Measurements from ENCODE around the gene ETV1.
A peak's percentile ranks its signal among the peaks of the same experiment; 100 is the strongest.

ETV1 gene

DNA sequence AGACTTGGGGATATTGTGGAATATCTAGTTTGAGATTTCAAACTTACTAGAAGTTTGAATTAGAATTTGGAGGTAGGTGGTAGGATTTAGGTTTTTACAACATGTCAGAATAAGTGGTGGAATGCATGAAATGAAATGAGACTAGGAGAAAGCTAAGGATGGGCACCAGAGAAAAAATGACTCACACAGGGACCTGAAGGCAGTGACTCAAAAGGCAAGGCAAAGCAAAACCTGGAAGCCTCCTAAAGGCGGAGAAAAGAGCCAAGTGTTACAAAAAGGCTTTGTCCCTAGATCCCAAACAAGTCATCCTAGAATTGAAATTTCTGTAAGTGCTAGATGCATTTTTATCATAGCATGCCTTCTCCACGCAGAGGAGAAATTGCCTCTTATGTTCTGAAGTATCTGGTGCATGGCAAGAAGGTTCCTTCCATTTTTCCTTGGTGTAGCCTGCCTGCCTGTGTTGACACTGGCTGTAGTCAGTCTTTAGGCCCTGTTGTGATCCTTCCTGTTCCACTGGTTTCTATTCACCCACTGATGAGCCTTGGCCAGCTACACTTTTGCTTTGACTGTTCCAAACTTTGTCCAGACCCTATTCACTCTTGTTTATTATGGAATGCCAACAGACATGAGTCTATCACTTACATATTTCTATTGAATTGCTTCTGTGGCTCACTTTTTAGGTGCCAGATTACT, 109.3 kb downstream of the ETV1 start:
- no peaks in the 10 kb centered on the region for H3K36me3 ChIP-seq (ENCODE audit: insufficient read depth, low read length)
- no peak overlapping the region for H2AFZ ChIP-seq (ENCODE audit: low read depth, low read length)
- no peaks in the 10 kb centered on the region for H3K9me3 ChIP-seq (ENCODE audit: low read length)
- no peaks in the 10 kb centered on the region for H3K4me1 ChIP-seq (ENCODE audit: insufficient read depth, low read length)
- H3K4me3 ChIP-seq (ENCODE audit: low read length): no peak overlapping the region
- H3K27me3 ChIP-seq (ENCODE audit: insufficient read depth, low read length): no peaks in the 10 kb centered on the region

DNA sequence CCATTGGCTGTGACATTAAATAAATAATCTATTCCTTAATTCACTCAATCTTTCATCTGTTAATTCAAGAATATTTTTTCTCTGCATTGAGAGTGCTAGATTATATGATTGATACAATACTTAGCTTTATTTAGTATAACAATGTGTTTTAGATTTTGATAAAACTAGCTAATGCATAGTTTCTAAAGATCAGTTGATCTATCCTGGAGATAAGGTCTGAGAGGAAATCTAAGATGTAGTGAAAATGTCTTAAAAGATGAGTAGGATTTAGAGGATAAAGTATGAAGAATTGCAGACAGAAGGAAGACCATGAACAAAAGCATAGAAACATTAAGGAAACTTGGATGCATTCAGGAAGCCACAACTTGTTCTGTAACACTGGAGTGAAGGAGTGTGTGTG, 110.3 kb downstream of the ETV1 start:
- Histone ChIP-seq H2AFZ (ENCODE audit: low read depth, low read length) (no peak overlapping the region), H3K4me1 (ENCODE audit: insufficient read depth, low read length) (no peaks in the 10 kb centered on the region), H3K4me3 (ENCODE audit: low read length) (no peak overlapping the region), H3K9me3 (ENCODE audit: low read length) (no peaks in the 10 kb centered on the region), H3K36me3 (ENCODE audit: insufficient read depth, low read length) (no peaks in the 10 kb centered on the region), H3K27me3 (ENCODE audit: insufficient read depth, low read length) (no peaks in the 10 kb centered on the region)

DNA sequence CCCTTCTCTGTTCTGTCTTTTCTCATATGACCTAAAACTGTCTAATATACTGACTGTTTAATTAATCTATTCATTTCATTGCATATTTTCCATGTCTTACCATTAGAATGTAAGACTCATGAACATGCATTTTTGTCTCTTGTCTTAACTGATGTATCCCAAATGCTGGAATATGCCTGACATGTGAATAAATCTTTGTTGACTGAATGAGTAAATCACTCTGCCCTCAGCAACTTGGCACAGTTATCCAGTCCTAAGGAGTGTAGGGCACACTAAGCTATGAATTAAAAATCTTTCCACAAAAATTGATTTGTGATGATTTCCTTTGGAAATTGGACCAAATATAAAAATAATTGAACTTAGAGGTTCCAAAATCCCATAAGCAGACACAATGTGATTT, 111.3 kb downstream of the ETV1 start:
- Histone ChIP-seq H3K4me1 (ENCODE audit: insufficient read depth, low read length) (no peaks in the 10 kb centered on the region), H3K36me3 (ENCODE audit: insufficient read depth, low read length) (no peaks in the 10 kb centered on the region), H3K27me3 (ENCODE audit: insufficient read depth, low read length) (no peaks in the 10 kb centered on the region), H3K4me3 (ENCODE audit: low read length) (no peak overlapping the region), H2AFZ (ENCODE audit: low read depth, low read length) (no peak overlapping the region), H3K9me3 (ENCODE audit: low read length) (no peaks in the 10 kb centered on the region)

DNA sequence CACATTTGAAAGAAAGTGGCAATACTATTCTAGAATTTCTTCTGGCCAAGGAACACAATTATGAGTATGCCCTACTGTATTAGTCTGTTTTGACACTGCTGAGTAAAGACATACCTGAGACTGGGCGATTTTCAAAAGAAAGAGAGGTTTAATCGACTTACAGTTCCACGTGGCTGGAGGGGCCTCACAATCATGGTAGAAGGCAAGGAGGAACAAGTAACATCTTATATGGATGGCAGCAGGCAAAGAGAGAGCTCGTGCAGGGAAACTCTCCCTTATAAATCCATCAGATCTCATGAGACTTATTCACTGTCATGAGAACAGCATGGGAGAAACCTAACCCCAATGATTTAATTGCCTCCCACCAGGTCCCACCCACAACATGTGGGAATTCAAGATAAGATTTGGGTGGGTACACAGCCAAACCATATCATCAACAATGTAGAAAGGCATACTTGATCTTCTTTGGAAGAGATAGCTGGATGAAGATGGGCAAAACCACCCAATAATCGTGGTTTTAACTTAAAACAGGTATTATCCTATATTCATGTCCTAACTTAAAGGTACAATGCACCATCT, 113.9 kb downstream of the ETV1 start:
- Histone ChIP-seq H3K4me1 (ENCODE audit: insufficient read depth, low read length) (no peaks in the 10 kb centered on the region), H2AFZ (ENCODE audit: low read depth, low read length) (no peak overlapping the region), H3K9me3 (ENCODE audit: low read length) (no peaks in the 10 kb centered on the region), H3K27me3 (ENCODE audit: insufficient read depth, low read length) (no peaks in the 10 kb centered on the region), H3K4me3 (ENCODE audit: low read length) (no peak overlapping the region), H3K36me3 (ENCODE audit: insufficient read depth, low read length) (no peaks in the 10 kb centered on the region)

DNA sequence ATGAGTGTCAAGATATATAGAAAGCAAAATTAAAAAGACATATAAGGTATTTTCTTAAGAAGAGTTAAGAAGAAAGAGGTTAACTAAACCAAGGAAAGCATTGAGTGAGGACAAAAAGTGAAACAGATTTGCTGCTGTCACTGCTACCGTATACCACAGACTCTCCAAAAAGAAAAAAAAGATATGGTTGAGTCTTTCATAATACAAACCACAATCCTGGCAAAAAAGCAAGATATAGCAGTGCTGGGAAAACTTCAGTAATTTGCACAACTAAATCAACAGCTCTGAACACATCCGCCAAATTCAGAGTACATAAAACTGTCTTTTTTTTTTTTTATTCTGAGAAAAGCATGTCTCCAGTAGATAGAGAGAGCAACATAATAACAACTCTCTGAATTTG, 114.7 kb downstream of the ETV1 start:
- Histone ChIP-seq H3K27me3 (ENCODE audit: insufficient read depth, low read length) (no peaks in the 10 kb centered on the region), H2AFZ (ENCODE audit: low read depth, low read length) (no peak overlapping the region), H3K9me3 (ENCODE audit: low read length) (no peaks in the 10 kb centered on the region), H3K4me3 (ENCODE audit: low read length) (no peak overlapping the region), H3K36me3 (ENCODE audit: insufficient read depth, low read length) (no peaks in the 10 kb centered on the region), H3K4me1 (ENCODE audit: insufficient read depth, low read length) (no peaks in the 10 kb centered on the region)

DNA sequence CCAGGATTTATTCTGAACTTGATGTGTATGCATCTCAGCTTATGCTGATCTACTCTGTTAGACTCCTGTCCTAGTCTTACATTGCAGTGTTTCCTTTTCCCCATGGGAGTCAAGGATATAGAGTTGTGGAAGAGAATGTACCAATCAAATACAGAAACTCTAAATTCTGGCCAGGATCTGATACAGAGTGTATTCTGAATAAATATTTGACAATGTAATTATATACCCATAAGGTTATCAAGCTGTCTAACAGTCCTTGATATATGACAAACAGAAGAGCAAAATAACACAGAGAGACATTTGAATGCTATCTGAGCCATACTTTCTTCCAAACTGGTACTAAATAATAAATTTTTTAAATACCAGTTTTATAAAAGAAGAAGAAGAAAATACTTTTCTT, 116.8 kb downstream of the ETV1 start:
- Histone ChIP-seq H3K4me3 (ENCODE audit: low read length) (no peak overlapping the region), H3K36me3 (ENCODE audit: insufficient read depth, low read length) (no peaks in the 10 kb centered on the region), H2AFZ (ENCODE audit: low read depth, low read length) (no peak overlapping the region), H3K4me1 (ENCODE audit: insufficient read depth, low read length) (no peaks in the 10 kb centered on the region), H3K27me3 (ENCODE audit: insufficient read depth, low read length) (no peaks in the 10 kb centered on the region), H3K9me3 (ENCODE audit: low read length) (no peaks in the 10 kb centered on the region)

DNA sequence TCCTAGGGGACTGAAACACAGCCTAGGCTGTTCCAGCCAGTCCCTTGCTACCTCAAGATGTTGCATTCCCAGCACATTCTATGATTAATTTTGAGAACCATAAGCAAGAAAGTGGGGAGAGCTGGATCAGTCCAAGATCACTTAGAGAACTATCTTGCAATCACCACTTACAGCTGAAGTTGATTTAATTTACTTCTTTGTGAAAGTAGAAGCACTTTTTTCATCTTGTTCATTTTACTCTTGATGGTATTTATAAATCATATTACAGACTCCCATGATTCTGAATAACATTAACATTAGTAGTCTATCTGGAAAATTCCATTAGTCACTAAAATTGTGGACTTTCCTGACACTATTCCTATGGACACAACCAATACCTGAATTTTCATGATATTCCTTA, 118.5 kb downstream of the ETV1 start:
- H3K27me3 ChIP-seq (ENCODE audit: insufficient read depth, low read length): no peaks in the 10 kb centered on the region
- no peak overlapping the region for H3K4me3 ChIP-seq (ENCODE audit: low read length)
- H2AFZ ChIP-seq (ENCODE audit: low read depth, low read length): no peak overlapping the region
- no peaks in the 10 kb centered on the region for H3K36me3 ChIP-seq (ENCODE audit: insufficient read depth, low read length)
- no peaks in the 10 kb centered on the region for H3K9me3 ChIP-seq (ENCODE audit: low read length)
- H3K4me1 ChIP-seq (ENCODE audit: insufficient read depth, low read length): no peaks in the 10 kb centered on the region

DNA sequence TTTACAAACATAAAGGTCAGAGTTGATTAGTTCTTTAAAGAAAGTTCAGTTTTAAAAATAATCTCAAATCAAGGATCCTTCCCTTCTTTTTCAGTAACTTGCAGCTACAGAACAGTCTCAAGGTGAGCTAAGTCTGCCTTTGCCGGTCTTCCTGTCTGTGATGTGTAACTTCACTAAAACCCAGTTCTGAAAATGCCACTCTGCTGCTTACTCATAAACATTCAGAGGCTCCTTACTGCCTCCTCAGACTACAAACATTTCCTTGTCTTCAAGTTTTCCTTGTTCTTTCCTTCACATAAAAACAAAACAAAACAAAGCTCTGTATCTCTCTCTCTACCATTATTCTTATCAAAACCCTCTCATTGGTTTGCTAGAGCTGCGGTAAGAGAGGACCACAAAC, 128.7 kb downstream of the ETV1 start:
- Histone ChIP-seq H3K4me3 (ENCODE audit: low read length) (no peak overlapping the region), H2AFZ (ENCODE audit: low read depth, low read length) (no peak overlapping the region), H3K36me3 (ENCODE audit: insufficient read depth, low read length) (no peaks in the 10 kb centered on the region), H3K27me3 (ENCODE audit: insufficient read depth, low read length) (no peaks in the 10 kb centered on the region), H3K9me3 (ENCODE audit: low read length) (no peaks in the 10 kb centered on the region), H3K4me1 (ENCODE audit: insufficient read depth, low read length) (no peaks in the 10 kb centered on the region)

DNA sequence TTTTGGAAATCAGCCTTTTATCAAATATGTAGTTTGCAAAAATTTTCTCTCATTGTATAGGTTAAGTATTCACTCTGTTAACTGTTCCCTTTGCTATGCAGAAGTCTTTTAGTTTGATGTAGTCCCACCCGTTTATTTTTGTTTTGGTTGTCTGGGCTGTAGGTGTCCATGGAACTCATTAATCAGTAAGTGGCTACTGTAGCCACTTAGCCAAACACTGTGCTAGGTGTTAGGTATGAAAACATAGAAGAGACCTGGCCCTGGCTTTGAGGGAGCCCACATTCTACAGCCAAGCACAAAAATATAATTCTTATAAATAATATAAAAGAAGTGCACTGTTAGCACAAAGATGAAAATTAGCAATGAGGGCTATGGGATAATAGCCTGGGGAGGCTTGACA, 133.5 kb downstream of the ETV1 start:
- no peak overlapping the region for H2AFZ ChIP-seq (ENCODE audit: low read depth, low read length)
- H3K36me3 ChIP-seq (ENCODE audit: insufficient read depth, low read length): no peaks in the 10 kb centered on the region
- H3K4me3 ChIP-seq (ENCODE audit: low read length): no peak overlapping the region
- no peaks in the 10 kb centered on the region for H3K9me3 ChIP-seq (ENCODE audit: low read length)
- peaks cover 7% of the 10 kb centered on the region for H3K4me1 ChIP-seq (ENCODE audit: insufficient read depth, low read length)
- H3K27me3 ChIP-seq (ENCODE audit: insufficient read depth, low read length): no peaks in the 10 kb centered on the region

DNA sequence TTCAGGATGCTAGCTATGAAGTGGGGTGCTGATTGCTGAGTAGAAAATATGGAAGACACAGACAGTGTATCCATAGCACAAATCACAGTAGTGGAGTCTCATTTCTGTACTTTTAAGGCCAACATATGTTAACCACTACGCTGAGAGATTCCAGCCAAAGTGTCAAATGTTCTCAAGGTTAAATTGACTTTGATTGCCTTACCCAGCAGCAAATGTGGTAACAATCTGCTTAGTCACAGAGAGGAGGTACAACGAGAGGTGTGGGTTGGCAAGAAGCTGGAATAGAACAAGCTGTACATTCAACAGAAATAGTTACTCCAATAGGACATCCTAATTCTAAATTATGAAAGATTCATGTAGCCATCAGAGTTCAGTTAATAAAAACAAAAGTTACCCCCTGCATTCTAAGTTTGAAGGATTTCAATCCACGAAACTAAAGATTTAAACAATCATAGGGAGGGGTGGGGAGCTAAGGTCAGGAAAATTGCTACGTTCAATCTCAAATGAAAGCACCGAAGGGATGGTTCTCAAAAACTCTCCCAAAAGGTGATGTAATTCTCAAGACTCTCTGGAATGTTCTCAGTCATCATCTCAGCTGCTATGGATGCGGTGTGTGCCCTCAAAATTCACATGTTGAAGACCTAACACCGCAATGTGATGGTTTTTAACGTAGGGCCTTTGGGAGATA, 137.0 kb downstream of the ETV1 start:
- Histone ChIP-seq H3K9me3 (ENCODE audit: low read length) (no peaks in the 10 kb centered on the region), H2AFZ (ENCODE audit: low read depth, low read length) (peak overlapping the region; percentile 58), H3K27me3 (ENCODE audit: insufficient read depth, low read length) (no peaks in the 10 kb centered on the region), H3K4me1 (ENCODE audit: insufficient read depth, low read length) (peaks cover 7% of the 10 kb centered on the region), H3K36me3 (ENCODE audit: insufficient read depth, low read length) (no peaks in the 10 kb centered on the region), H3K4me3 (ENCODE audit: low read length) (no peak overlapping the region)

DNA sequence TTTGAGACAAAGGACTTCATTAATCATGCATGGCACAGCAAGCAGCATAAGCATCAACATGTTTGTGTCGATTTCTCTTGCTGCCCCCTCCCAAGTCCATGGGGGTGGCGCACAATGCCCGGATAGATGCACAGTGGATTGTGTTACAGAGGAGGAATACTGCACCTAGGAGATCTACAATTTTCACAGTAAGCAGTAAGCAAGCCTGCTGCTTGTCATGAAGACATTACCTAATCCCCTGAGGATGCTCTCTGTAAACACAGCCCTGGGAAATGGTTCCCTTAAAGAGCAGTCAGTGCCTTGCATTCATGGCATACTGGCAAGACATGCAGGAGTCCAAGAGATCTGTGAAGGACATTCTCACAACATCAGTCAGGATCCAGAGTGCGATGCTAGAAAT, 137.7 kb downstream of the ETV1 start:
- H3K4me3 ChIP-seq (ENCODE audit: low read length): no peak overlapping the region
- H3K9me3 ChIP-seq (ENCODE audit: low read length): no peaks in the 10 kb centered on the region
- peak overlapping the region; percentile 58 for H2AFZ ChIP-seq (ENCODE audit: low read depth, low read length)
- peaks cover 7% of the 10 kb centered on the region for H3K4me1 ChIP-seq (ENCODE audit: insufficient read depth, low read length)
- no peaks in the 10 kb centered on the region for H3K36me3 ChIP-seq (ENCODE audit: insufficient read depth, low read length)
- H3K27me3 ChIP-seq (ENCODE audit: insufficient read depth, low read length): no peaks in the 10 kb centered on the region

DNA sequence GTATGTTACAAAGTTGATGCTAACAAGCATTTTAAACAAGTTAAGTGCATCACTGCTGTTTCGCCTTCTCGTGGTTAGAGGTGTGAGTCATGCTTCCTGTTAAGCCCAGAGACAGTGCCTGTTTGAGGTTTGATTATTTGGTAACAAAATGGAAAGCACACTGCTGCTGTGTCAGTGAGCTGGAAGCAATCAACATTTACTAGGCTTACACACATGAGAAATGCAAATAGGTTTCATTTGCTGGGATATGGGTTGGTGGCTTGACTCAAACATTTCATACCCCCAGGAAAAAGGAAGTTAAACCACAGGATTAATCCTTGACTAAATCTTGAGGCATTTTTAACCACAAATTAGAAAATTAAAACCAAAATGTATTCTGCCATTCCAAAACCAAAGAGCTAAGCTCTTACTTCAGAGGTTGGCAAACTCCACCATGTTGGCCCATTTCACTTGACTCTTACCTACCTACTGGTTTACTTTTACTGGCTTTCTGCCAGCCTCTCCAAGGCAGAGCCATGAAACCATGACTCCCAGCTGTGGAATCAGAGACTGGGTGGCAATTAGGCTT, 139.2 kb downstream of the ETV1 start:
- H3K27me3 ChIP-seq (ENCODE audit: insufficient read depth, low read length): no peaks in the 10 kb centered on the region
- no peak overlapping the region for H2AFZ ChIP-seq (ENCODE audit: low read depth, low read length)
- peaks cover 7% of the 10 kb centered on the region for H3K4me1 ChIP-seq (ENCODE audit: insufficient read depth, low read length)
- H3K36me3 ChIP-seq (ENCODE audit: insufficient read depth, low read length): no peaks in the 10 kb centered on the region
- no peak overlapping the region for H3K4me3 ChIP-seq (ENCODE audit: low read length)
- no peaks in the 10 kb centered on the region for H3K9me3 ChIP-seq (ENCODE audit: low read length)

DNA sequence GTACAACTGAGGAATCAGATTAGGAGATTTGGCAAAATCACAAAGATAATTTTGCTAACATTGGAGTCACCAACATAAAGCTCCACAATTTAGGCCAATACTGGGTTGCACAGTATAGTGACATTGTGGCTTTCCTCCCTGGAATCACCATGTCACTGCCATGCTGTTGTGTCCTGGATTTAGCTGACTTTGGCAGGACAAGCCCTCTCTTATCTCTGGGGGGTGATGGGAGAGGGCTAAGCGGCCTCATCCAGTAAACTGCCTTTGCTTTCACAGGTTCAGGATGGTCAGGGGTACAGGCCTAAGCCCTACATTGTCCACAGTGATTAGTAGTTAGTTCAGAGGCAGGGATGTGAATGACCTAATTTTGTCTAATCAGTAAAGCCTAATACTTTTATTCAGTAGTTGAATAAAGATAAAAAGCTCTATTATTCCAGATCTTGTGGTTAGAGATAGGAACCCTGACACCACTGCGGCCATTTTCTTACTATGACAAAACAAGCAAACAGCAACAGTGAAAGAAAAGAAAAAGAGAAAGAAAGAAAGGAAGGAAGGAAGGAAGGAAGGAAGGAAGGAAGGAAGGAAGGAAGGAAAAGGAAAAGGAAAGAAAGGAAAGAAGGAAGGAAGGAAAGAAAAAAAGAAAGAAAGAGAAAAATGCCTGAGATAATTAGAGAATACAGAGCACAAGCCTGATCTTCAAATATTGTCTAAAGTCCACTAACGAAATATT, 140.1 kb downstream of the ETV1 start:
- Histone ChIP-seq H3K4me3 (ENCODE audit: low read length) (no peak overlapping the region), H3K36me3 (ENCODE audit: insufficient read depth, low read length) (no peaks in the 10 kb centered on the region), H3K9me3 (ENCODE audit: low read length) (no peaks in the 10 kb centered on the region), H3K27me3 (ENCODE audit: insufficient read depth, low read length) (no peaks in the 10 kb centered on the region), H3K4me1 (ENCODE audit: insufficient read depth, low read length) (peaks cover 7% of the 10 kb centered on the region), H2AFZ (ENCODE audit: low read depth, low read length) (peak overlapping the region; percentile 3)

Data from neuron (in vitro differentiated cells).